GM19099 (cell line): Measurements from ENCODE around the gene GPR61.

Experiments
- POLR2A ChIP-seq: IDR thresholded peaks from 3 replicates; pipeline ENCODE4 v1.6.1; 2011; ENCODE audit warnings: low read depth; ENCODE audit not compliant: insufficient read length; ENCODE audit errors: extremely low read depth

Gene GPR61

GRCh38 chr1:109527098-109527811, 12.4 kb upstream of the GPR61 start:
- no peak for TF ChIP-seq POLR2A

- TF ChIP-seq POLR2A, result no peak
Observed at GRCh38 chr1:109527846-109528695, 11.6 kb upstream of the GPR61 start.

DNA sequence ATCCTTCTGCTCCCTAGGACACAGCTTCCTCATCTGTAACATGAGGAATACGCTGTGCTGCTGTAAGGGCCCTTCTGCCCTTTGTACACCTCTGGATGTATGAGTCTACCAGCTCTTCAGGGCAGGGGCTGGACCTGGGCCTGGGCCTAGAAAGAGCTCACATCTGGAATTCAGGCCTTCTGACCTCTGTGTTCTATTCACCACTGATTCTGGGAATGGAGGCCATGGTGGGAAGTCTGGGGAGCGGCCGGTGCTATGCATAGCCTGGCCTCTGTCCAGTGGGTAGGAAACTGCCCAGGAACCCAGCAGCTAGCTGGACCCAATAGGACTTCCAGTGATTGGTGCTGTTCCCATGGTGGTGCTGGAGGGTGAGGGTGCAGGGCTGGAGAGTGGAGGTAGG, 11.0 kb upstream of the GPR61 start:
- TF ChIP-seq POLR2A, result no peak

GRCh38 chr1:109529881-109530456, 9.7 kb upstream of the GPR61 start:
- TF ChIP-seq POLR2A, result no peak

- TF ChIP-seq POLR2A, result no peak
Observed at GRCh38 chr1:109530457-109531087, 9.1 kb upstream of the GPR61 start.

GRCh38 chr1:109531380-109531779, 8.3 kb upstream of the GPR61 start:
- TF ChIP-seq POLR2A, result no peak

DNA sequence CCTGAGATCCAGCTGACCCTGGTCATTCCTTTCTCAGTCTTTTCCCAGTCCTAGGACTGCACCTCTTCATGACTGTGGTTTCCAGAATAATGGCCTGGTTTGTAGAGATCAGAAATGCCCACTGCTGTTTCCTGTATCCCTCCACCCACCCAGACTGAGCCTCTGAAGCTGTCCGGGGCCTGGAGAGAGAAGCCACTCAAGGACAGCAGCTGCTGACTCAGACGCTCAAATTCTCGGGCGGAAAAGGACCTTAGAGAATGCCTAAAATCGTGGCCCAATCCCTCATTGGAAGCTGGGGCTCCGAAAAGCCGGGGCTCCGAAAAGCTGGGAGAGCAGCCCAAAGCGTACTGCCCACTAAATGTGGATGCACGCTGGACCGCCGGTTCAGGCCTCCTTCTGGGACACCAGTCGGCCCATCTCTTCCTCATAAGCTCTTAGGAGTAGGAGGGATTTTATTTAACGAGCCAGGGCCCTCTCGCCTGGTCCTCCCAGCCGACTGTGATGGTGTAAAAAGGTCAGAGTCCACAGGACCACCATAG, 7.8 kb upstream of the GPR61 start:
- no peak for TF ChIP-seq POLR2A

- TF ChIP-seq POLR2A, result no peak
Observed at GRCh38 chr1:109532365-109533136, 7.1 kb upstream of the GPR61 start.

GRCh38 chr1:109534307-109534858, 5.3 kb upstream of the GPR61 start:
- TF ChIP-seq POLR2A, result no peak

DNA sequence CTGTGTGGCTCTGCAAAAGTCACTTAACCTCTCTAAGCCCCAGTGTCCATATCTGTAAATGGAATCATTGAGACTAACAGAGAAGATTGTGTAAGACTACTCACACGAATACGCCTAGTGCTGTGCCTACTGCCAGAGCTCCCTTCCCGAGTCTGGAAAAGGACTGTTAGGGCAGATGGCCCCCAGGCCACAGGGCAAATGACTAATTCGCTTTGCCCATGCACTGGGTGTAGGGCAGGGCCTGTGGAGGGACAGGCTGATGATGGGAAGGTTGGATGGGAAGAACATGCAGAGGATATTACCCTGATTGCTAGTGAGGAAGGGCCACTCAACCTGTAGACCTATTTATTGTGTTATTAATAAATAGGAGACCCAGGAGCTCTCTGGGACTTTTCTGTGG, 4.2 kb upstream of the GPR61 start:
- no peak for TF ChIP-seq POLR2A

GRCh38 chr1:109535971-109536491, 3.6 kb upstream of the GPR61 start:
- TF ChIP-seq POLR2A, result no peak

- no peak for TF ChIP-seq POLR2A
Observed at GRCh38 chr1:109537450-109538178, 2.1 kb upstream of the GPR61 start.
